NT2/D1 (cell line): ENCODE results near the gene FOLR1.

Source experiments
- SUZ12 ChIP-seq: IDR thresholded peaks from 2 replicates; pipeline ENCODE4 v1.6.1; 2011; ENCODE audit not compliant: insufficient read length, insufficient read depth; ENCODE audit errors: extremely low read depth
- YY1 ChIP-seq: IDR thresholded peaks from 2 replicates; pipeline ENCODE4 v1.6.1; 2011; ENCODE audit not compliant: insufficient read length, insufficient read depth
- ZNF274 ChIP-seq: IDR thresholded peaks from 2 replicates; pipeline ENCODE4 v1.6.1; 2011; ENCODE audit warnings: mild to moderate bottlenecking, low read depth, low read length

GRCh38 chr11:72232260-72233055, 40.5 kb downstream of the FOLR1 start:
- TF ChIP-seq YY1: no peak
- no peak for TF ChIP-seq ZNF274
- no peak for TF ChIP-seq SUZ12
